HepG2 (cell line): Measurements from ENCODE around the gene SF1. TPM values are rescaled to one million over a fixed set of nuclear protein-coding genes. Genes with fewer than 3 reads are reported as not detected.

ENCODE experiments used
- ATAC-seq: fragments of 200-7000 bp; cut with Tn5 transposase; 3 replicates; pipeline ENCODE4 v1.9.1; 2020; ENCODE audit warnings: mild to moderate bottlenecking, moderate library complexity
- BruUV-seq: library from RNA; stranded (reverse); fragments of 400-500 nt; replicated peaks from 2 replicates; lab custom pipeline; 2021; lab: Mats Ljungman, UMichigan
- CTCF ChIA-PET: fragments of 300-600 bp; formaldehyde crosslinking; extraction: SDS; loops from one replicate; lab custom pipeline; 2021; ENCODE audit warnings: low total read pairs, inconsistent platforms, low intra/inter-chr PET ratio; lab: Yijun Ruan, JAX
- POLR2A ChIA-PET: fragments of 350-600 bp; sonication (Branson Sonifier 250); formaldehyde crosslinking; loops from one replicate; lab custom pipeline; 2020; ENCODE audit warnings: antibody characterized with exemption, inconsistent platforms; lab: Yijun Ruan, JAX
- DNase-seq: peaks from one replicate; pipeline ENCODE4 v3.0.0-alpha.2; 2015; ENCODE audit warnings: low spot score
- FAIRE-seq: peaks from 3 replicates; lab custom pipeline; 2011; peaks lifted over from hg19 to GRCh38; lab: Jason Lieb, UNC
- H2AFZ ChIP-seq: one replicate; pipeline ENCODE4 v1.6.1; 2011; ENCODE audit warnings: low read length, inconsistent platforms
- H3K27ac ChIP-seq: fragments of 300-600 bp; 3 replicates; pipeline ENCODE4 v1.8.0; 2011; ENCODE audit warnings: mixed run types, mild to moderate bottlenecking, mixed read lengths, low read length, inconsistent platforms; ENCODE audit not compliant: insufficient read depth; ENCODE audit errors: extremely low read length
- H3K27me3 ChIP-seq, 2 experiments: fragments of 200-600 bp in 1 of 2; 2 replicates in 1 of 2; 3 replicates in 1 of 2; pipeline versions ENCODE4 v1.6.0 to v1.8.0; 2011; ENCODE audit warnings: low read length in 2 of 2, mild to moderate bottlenecking in 2 of 2, moderate library complexity in 2 of 2, inconsistent platforms in 1 of 2; ENCODE audit not compliant: insufficient read depth in 2 of 2, control insufficient read depth in 1 of 2
- H3K36me3 ChIP-seq, 2 experiments: fragments of 200-600 bp in 1 of 2; replicated peaks in 1 of 2; 2 replicates in 1 of 2; 3 replicates in 1 of 2; pipeline versions ENCODE4 v1.5.1 to v1.8.0; 2011; ENCODE audit warnings: low read length in 2 of 2, inconsistent platforms in 1 of 2; ENCODE audit not compliant: insufficient read depth in 2 of 2, control insufficient read depth in 1 of 2
- H3K4me1 ChIP-seq: 2 replicates; pipeline ENCODE4 v1.5.1; 2012; ENCODE audit warnings: low read length, inconsistent platforms; ENCODE audit not compliant: insufficient read depth
- H3K4me2 ChIP-seq: 2 replicates; pipeline ENCODE4 v1.6.0; 2011; ENCODE audit warnings: low read depth, low read length, inconsistent platforms
- H3K4me3 ChIP-seq, 3 experiments: fragments of 200-600 bp in 1 of 3; sonication (generic), shearing (Covaris generic) in 1 of 3; replicated peaks in 1 of 3; 2 replicates each; pipeline ENCODE4 v1.5.1; 2011 to 2016; ENCODE audit warnings: low read length in 3 of 3, inconsistent platforms in 2 of 3, low read depth in 2 of 3, mild to moderate bottlenecking in 2 of 3, control low read depth in 1 of 3, mixed read lengths in 1 of 3; ENCODE audit not compliant: insufficient read depth in 1 of 3
- H3K79me2 ChIP-seq: one replicate; pipeline ENCODE4 v1.6.1; 2011; ENCODE audit warnings: low read length, inconsistent platforms; ENCODE audit not compliant: insufficient read depth
- H3K9ac ChIP-seq: 2 replicates; pipeline ENCODE4 v1.6.0; 2011; ENCODE audit warnings: mild to moderate bottlenecking, low read depth, low read length, inconsistent platforms; ENCODE audit not compliant: insufficient read depth
- H3K9me3 ChIP-seq: 2 replicates; pipeline ENCODE4 v1.5.1; 2012; ENCODE audit warnings: mild to moderate bottlenecking, low read length
- H4K20me1 ChIP-seq: 2 replicates; pipeline ENCODE4 v1.6.0; 2011; ENCODE audit warnings: inconsistent platforms, mild to moderate bottlenecking, low read length, moderate library complexity; ENCODE audit not compliant: insufficient read depth
- AKAP8 ChIP-seq: sonication (generic); formaldehyde crosslinking; IDR thresholded peaks from 2 replicates; pipeline ENCODE4 v1.5.1; 2020; ENCODE audit warnings: mild to moderate bottlenecking, missing genetic modification reagents
- BCL3 ChIP-seq: sonication (generic); formaldehyde crosslinking; IDR thresholded peaks from 2 replicates; pipeline ENCODE4 v1.5.1; 2020; ENCODE audit warnings: mild to moderate bottlenecking, missing genetic modification reagents, moderate library complexity
- ISL2 ChIP-seq: sonication (generic); formaldehyde crosslinking; IDR thresholded peaks from 2 replicates; pipeline ENCODE4 v1.5.0; 2020; ENCODE audit warnings: missing genetic modification reagents
- KDM1A ChIP-seq: IDR thresholded peaks from 2 replicates; pipeline ENCODE4 v1.6.1; 2016; ENCODE audit warnings: missing compliant biosample characterization
- NFE2L1 ChIP-seq: sonication (generic); formaldehyde crosslinking; IDR thresholded peaks from 2 replicates; pipeline ENCODE4 v1.4.0; 2020; ENCODE audit warnings: missing genetic modification reagents, mild to moderate bottlenecking, borderline replicate concordance
- SALL2 ChIP-seq: sonication (generic); formaldehyde crosslinking; IDR thresholded peaks from 2 replicates; pipeline ENCODE4 v1.8.1; 2023; ENCODE audit warnings: mild to moderate bottlenecking, missing genetic modification reagents, inconsistent platforms
- SAP130 ChIP-seq: IDR thresholded peaks from 2 replicates; pipeline ENCODE4 v1.6.1; 2016; ENCODE audit warnings: low read depth
- STAG1 ChIP-seq: sonication (generic); formaldehyde crosslinking; IDR thresholded peaks from 2 replicates; pipeline ENCODE4 v1.4.0; 2020; ENCODE audit warnings: missing genetic modification reagents
- ZMYM3 ChIP-seq: sonication (generic); formaldehyde crosslinking; IDR thresholded peaks from 2 replicates; pipeline ENCODE4 v1.5.1; 2020; ENCODE audit warnings: mild to moderate bottlenecking, missing genetic modification reagents
- ZNF24 ChIP-seq: fragments of 450-650 bp; IDR thresholded peaks from 2 replicates; pipeline ENCODE4 v1.6.1; 2017; ENCODE audit warnings: antibody characterized with exemption, mild to moderate bottlenecking
- ZNF292 ChIP-seq: sonication (generic); formaldehyde crosslinking; IDR thresholded peaks from 2 replicates; pipeline ENCODE4 v1.8.1; 2022; ENCODE audit warnings: mild to moderate bottlenecking, low read depth, missing genetic modification reagents, borderline replicate concordance
- ZNF460 ChIP-seq: sonication (generic); formaldehyde crosslinking; IDR thresholded peaks from 2 replicates; pipeline ENCODE4 v1.5.1; 2020; ENCODE audit warnings: missing genetic modification reagents, mild to moderate bottlenecking, borderline replicate concordance
- ZNF775 ChIP-seq: sonication (generic); formaldehyde crosslinking; IDR thresholded peaks from 2 replicates; pipeline ENCODE4 v1.4.0; 2020; ENCODE audit warnings: missing genetic modification reagents, mild to moderate bottlenecking, moderate library complexity, borderline replicate concordance
- ZNF790 ChIP-seq: sonication (generic); formaldehyde crosslinking; IDR thresholded peaks from 2 replicates; pipeline ENCODE4 v1.8.0; 2022; ENCODE audit warnings: missing genetic modification reagents, mild to moderate bottlenecking, borderline replicate concordance
- WGBS: methylation state at CpG from one replicate; pipeline ENCODE4 v1.1.6; 2017; ENCODE audit warnings: low lambda C conversion rate; 5-methylcytosine and 5-hydroxymethylcytosine counted together
- in situ Hi-C: cut with HindIII; loops from 2 replicates; pipeline ENCODE4 v1.10.0; 2017; ENCODE audit warnings: low pct_unique_long_range_greater_than_20kb; ENCODE audit not compliant: extremely low pct_ligation_motif_present
- intact Hi-C: fragments of 100-400 bp; cut with micrococcal nuclease; formaldehyde crosslinking; loops from one replicate; pipeline ENCODE4 v1.10.0; 2022; ENCODE audit not compliant: unreplicated experiment
- polyA plus RNA-seq, 8 experiments: library from polyadenylated mRNA; depleted of rRNA in 3 of 8; stranded (reverse) in 7 of 8; unstranded in 1 of 8; fragments of >200 nt; fragmentation: Illumina TruSeq in 4 of 8; extraction: Trizol in 4 of 8; gene quantifications; 2 replicates each; pipeline versions ENCODE4 v1.2.1 to v1.2.3, GENCODE V29; 2011 to 2016; ENCODE audit warnings: low read depth in 4 of 8, missing spikeins in 1 of 8, mixed read lengths in 1 of 8; ENCODE audit not compliant: insufficient read depth in 1 of 8
- total RNA-seq, 5 experiments: library from RNA; depleted of rRNA; stranded (reverse); fragments of >200 nt; fragmentation: Illumina TruSeq; extraction: Trizol; gene quantifications; 2 replicates each; pipeline ENCODE4 v1.2.3, GENCODE V29; 2016; ENCODE audit warnings: low read depth in 1 of 5
- TF ChIP-seq, protein P1 (sequence below): sonication (generic); formaldehyde crosslinking; IDR thresholded peaks from 2 replicates; pipeline ENCODE4 v1.4.0; 2020; ENCODE audit warnings: missing genetic modification reagents
- TF ChIP-seq, protein P2 (sequence below): IDR thresholded peaks from 2 replicates; pipeline ENCODE4 v1.6.1; 2012; ENCODE audit warnings: inconsistent platforms
- TF ChIP-seq, protein P3 (sequence below): sonication (generic); formaldehyde crosslinking; IDR thresholded peaks from 2 replicates; pipeline ENCODE4 v1.5.1; 2020; ENCODE audit warnings: mild to moderate bottlenecking, missing genetic modification reagents

Gene SF1
- total and polyA plus RNA-seq, 2 of the 13 experiments (the other 11 are each of a cell fraction or from before 2014, with no cell fraction given): 55.5 to 70.4 TPM

DNA sequence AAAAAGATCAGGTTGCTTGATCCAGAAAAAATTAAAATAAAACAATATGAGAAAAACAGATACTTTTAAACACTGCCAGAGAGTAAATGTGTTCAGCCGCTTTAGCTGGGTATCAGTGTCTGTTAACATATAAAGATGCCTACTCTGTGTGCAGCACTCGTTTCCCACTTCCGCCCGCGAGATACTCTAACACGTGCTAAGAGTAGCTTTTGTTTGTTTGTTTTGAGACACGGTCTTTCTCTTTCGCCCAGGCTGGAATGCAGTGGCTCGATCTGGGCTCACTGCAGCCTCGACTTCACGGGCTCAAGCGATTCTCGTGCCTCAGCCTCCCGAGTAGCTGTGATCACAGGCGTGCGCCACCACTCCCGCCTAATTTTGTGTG is 32.5 kb upstream of the SF1 start (continued):
- TF ChIP-seq, protein P1, sequence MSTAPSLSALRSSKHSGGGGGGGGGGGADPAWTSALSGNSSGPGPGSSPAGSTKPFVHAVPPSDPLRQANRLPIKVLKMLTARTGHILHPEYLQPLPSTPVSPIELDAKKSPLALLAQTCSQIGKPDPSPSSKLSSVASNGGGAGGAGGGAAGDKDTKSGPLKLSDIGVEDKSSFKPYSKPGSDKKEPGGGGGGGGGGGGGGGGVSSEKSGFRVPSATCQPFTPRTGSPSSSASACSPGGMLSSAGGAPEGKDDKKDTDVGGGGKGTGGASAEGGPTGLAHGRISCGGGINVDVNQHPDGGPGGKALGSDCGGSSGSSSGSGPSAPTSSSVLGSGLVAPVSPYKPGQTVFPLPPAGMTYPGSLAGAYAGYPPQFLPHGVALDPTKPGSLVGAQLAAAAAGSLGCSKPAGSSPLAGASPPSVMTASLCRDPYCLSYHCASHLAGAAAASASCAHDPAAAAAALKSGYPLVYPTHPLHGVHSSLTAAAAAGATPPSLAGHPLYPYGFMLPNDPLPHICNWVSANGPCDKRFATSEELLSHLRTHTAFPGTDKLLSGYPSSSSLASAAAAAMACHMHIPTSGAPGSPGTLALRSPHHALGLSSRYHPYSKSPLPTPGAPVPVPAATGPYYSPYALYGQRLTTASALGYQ (CRISPR knock-in tag): 0 out of 2 replicates have a peak, but pooled peaks have one; percentile 2
- TF ChIP-seq NFE2L1 (CRISPR knock-in tag) (no peak), BCL3 (CRISPR knock-in tag) (0 out of 2 replicates have a peak, but pooled peaks have one; percentile 8), SAP130 (CRISPR knock-in tag) (0 out of 2 replicates have a peak, but pooled peaks have one; percentile 7), ZMYM3 (peak; percentile 91), ZNF460 (CRISPR knock-in tag) (peak; percentile 96), KDM1A (CRISPR knock-in tag) (peak; percentile 69), AKAP8 (CRISPR knock-in tag) (no peak)
- TF ChIP-seq, protein P2, sequence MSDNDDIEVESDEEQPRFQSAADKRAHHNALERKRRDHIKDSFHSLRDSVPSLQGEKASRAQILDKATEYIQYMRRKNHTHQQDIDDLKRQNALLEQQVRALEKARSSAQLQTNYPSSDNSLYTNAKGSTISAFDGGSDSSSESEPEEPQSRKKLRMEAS: peak; percentile 64

GRCh38 chr11:64810271-64810890 is 32.0 kb upstream of the SF1 start, which contains the start of gene MEN1:
Gene MEN1, minus strand, starts transcription at chr11:64810551. Its CDS starts 442 bp downstream, at chr11:64810109.
- CTCF ChIA-PET: no interaction called here
- Histone ChIP-seq H4K20me1 (no peaks in the 10 kb centered on the region), H3K4me3 (peak within 1 kb of the TSS; percentile 78 to 90 (median 82)), H3K27ac (peak within 1 kb of the TSS; percentile 58), H3K79me2 (no peaks in the 10 kb centered on the region), H3K4me1 (peaks cover 39% of the 10 kb centered on the region), H3K9me3 (no peaks in the 10 kb centered on the region), H3K9ac (peak within 1 kb of the TSS; percentile 69), H3K36me3 (peaks cover 6 to 22% of the 10 kb centered on the region in 2 experiments; a peak in 4 of 5 replicates), H3K27me3 (no peaks in the 10 kb centered on the region), H3K4me2 (peak within 1 kb of the TSS; percentile 93), H2AFZ (peak within 1 kb of the TSS; percentile 95)
- BruUV-seq: no TSS peak
- in situ Hi-C loops: no loop called here
- 2% methylated on average over 22 of the region's 46 CpGs for WGBS
- peak; percentile 97 for ATAC-seq
- intact Hi-C loops: no loop called here
- DNase-seq: peak; percentile 95
- peak; percentile 96 for FAIRE-seq
- POLR2A ChIA-PET: interaction anchor here (0.6 to 2.7 kb wide), 8 partner anchors 10 to 434 kb away, joined by 3 to 15 read pairs (median 4); partner anchors contain the start of genes GPHA2 and SF1
- TF ChIP-seq ISL2 (CRISPR knock-in tag) (peak; percentile 52; the same call in 1 of the 2 replicates), ZNF24 (no peak), ZNF292 (CRISPR knock-in tag) (no peak), ZMYM3 (no peak), ZNF790 (CRISPR knock-in tag) (0 out of 2 replicates have a peak, but pooled peaks have one; percentile 39), ZNF775 (CRISPR knock-in tag) (no peak), SALL2 (CRISPR knock-in tag) (no peak), STAG1 (CRISPR knock-in tag) (no peak)
- TF ChIP-seq, protein P3, sequence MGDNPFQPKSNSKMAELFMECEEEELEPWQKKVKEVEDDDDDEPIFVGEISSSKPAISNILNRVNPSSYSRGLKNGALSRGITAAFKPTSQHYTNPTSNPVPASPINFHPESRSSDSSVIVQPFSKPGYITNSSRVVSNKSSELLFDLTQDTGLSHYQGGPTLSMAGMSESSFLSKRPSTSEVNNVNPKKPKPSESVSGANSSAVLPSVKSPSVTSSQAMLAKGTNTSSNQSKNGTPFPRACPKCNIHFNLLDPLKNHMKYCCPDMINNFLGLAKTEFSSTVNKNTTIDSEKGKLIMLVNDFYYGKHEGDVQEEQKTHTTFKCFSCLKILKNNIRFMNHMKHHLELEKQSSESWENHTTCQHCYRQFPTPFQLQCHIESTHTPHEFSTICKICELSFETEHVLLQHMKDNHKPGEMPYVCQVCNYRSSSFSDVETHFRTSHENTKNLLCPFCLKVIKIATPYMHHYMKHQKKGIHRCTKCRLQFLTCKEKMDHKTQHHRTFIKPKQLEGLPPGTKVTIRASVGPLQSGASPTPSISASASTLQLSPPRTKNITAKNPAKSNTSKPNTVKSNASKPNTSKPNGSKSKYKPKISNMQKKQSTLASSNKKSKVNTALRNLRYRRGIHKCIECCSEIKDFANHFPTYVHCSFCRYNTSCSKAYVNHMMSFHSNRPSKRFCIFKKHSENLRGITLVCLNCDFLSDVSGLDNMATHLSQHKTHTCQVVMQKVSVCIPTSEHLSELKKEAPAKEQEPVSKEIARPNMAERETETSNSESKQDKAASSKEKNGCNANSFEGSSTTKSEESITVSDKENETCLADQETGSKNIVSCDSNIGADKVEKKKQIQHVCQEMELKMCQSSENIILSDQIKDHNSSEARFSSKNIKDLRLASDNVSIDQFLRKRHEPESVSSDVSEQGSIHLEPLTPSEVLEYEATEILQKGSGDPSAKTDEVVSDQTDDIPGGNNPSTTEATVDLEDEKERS (CRISPR knock-in tag): peak; percentile 60; the same call in 1 of the 2 replicates
